GM18907 (cell line): ENCODE measurements around the gene NYAP2.

ENCODE experiments used
- ATAC-seq: cut with Tn5 transposase; IDR thresholded peaks from one replicate; pipeline ENCODE4 v1.9.1; 2021; ENCODE audit warnings: mild to moderate bottlenecking, moderate library complexity; ENCODE audit not compliant: unreplicated experiment

The NYAP2 gene

GRCh38 chr2:225543626-225544025 lies 144.1 kb downstream of the NYAP2 start:
- ATAC-seq: no peak

- ATAC-seq: no peak
Observed at GRCh38 chr2:225556461-225556860, 157.0 kb downstream of the NYAP2 start.

- ATAC-seq: no peak
Observed at GRCh38 chr2:225558399-225559071, 159.0 kb downstream of the NYAP2 start.

GRCh38 chr2:225559072-225559415 lies 159.5 kb downstream of the NYAP2 start:
- ATAC-seq: no peak

- ATAC-seq: no peak
Observed at GRCh38 chr2:225566798-225567197, 167.3 kb downstream of the NYAP2 start.

GRCh38 chr2:225569995-225570394 lies 170.5 kb downstream of the NYAP2 start:
- ATAC-seq: no peak

GRCh38 chr2:225573603-225574002 lies 174.1 kb downstream of the NYAP2 start:
- no peak for ATAC-seq

GRCh38 chr2:225574582-225575138 lies 175.2 kb downstream of the NYAP2 start:
- ATAC-seq: no peak

- no peak for ATAC-seq
Observed at GRCh38 chr2:225581135-225581534, 181.6 kb downstream of the NYAP2 start.

GRCh38 chr2:225581906-225582305 lies 182.4 kb downstream of the NYAP2 start:
- no peak for ATAC-seq

GRCh38 chr2:225582355-225583116 lies 183.0 kb downstream of the NYAP2 start:
- ATAC-seq: no peak

GRCh38 chr2:225584796-225585195 lies 185.3 kb downstream of the NYAP2 start:
- ATAC-seq: no peak

GRCh38 chr2:225590932-225591331 lies 191.4 kb downstream of the NYAP2 start:
- ATAC-seq: no peak

GRCh38 chr2:225597911-225598310 lies 198.4 kb downstream of the NYAP2 start:
- no peak for ATAC-seq

- no peak for ATAC-seq
Observed at GRCh38 chr2:225598426-225598825, 198.9 kb downstream of the NYAP2 start.

GRCh38 chr2:225598897-225599296 lies 199.4 kb downstream of the NYAP2 start:
- ATAC-seq: no peak

- ATAC-seq: no peak
Observed at GRCh38 chr2:225599856-225600255, 200.3 kb downstream of the NYAP2 start.

GRCh38 chr2:225600444-225600843 lies 200.9 kb downstream of the NYAP2 start:
- ATAC-seq: peak; percentile 45

GRCh38 chr2:225600865-225601264 lies 201.4 kb downstream of the NYAP2 start:
- ATAC-seq: no peak

GRCh38 chr2:225602205-225602604 lies 202.7 kb downstream of the NYAP2 start:
- no peak for ATAC-seq

GRCh38 chr2:225608136-225608535 lies 208.6 kb downstream of the NYAP2 start:
- ATAC-seq: no peak

GRCh38 chr2:225612636-225613035 lies 213.1 kb downstream of the NYAP2 start:
- ATAC-seq: no peak
